Liver (tissue), 9 donors: ENCODE results near the gene GALNT6. TPM values are rescaled to one million over a fixed set of nuclear protein-coding genes. Genes with fewer than 3 reads are reported as not detected.

Source experiments
- DNase-seq: peaks from one replicate; pipeline ENCODE4 v3.0.0-alpha.2; 2017; ENCODE audit warnings: low spot score
- H3K27ac ChIP-seq, 2 donors: one replicate each; pipeline ENCODE4 v1.7.0; 2013; ENCODE audit warnings: inconsistent platforms in 2 of 2, low read length in 2 of 2, control low read depth in 1 of 2, low read depth in 1 of 2, mild to moderate bottlenecking in 1 of 2
- H3K27me3 ChIP-seq, 4 donors: one replicate each; pipeline versions ENCODE4 v1.6.1 to v1.7.0; 2013; ENCODE audit warnings: low read length in 3 of 4, inconsistent platforms in 1 of 4, mild to moderate bottlenecking in 1 of 4, moderate library complexity in 1 of 4; ENCODE audit not compliant: control insufficient read depth in 4 of 4, insufficient read depth in 4 of 4
- H3K36me3 ChIP-seq, 4 donors: one replicate each; pipeline versions ENCODE4 v1.6.1 to v1.7.0; 2013; ENCODE audit warnings: low read length in 3 of 4, mild to moderate bottlenecking in 3 of 4, low read depth in 1 of 4, moderate library complexity in 1 of 4; ENCODE audit not compliant: control insufficient read depth in 4 of 4, insufficient read depth in 3 of 4
- H3K4me1 ChIP-seq, 4 donors: one replicate each; pipeline versions ENCODE4 v1.6.1 to v1.7.0; 2013; ENCODE audit warnings: low read length in 3 of 4, mild to moderate bottlenecking in 3 of 4, moderate library complexity in 1 of 4; ENCODE audit not compliant: control insufficient read depth in 4 of 4, insufficient read depth in 4 of 4
- H3K4me3 ChIP-seq, 3 donors: one replicate each; pipeline versions ENCODE4 v1.6.1 to v1.7.0; 2013; ENCODE audit warnings: low read length in 3 of 3, control low read depth in 1 of 3, low read depth in 1 of 3, mild to moderate bottlenecking in 1 of 3
- H3K9ac ChIP-seq, 2 donors: one replicate each; pipeline ENCODE4 v1.7.0; 2013; ENCODE audit warnings: low read length in 2 of 2, mild to moderate bottlenecking in 2 of 2, moderate library complexity in 2 of 2, control low read depth in 1 of 2, low read depth in 1 of 2
- H3K9me3 ChIP-seq, 4 donors: one replicate each; pipeline versions ENCODE4 v1.6.1 to v1.7.0; 2013; ENCODE audit warnings: low read length in 3 of 4; ENCODE audit not compliant: control insufficient read depth in 4 of 4
- ATF3 ChIP-seq: IDR thresholded peaks from 2 replicates; pipeline ENCODE4 v1.6.1; 2016; ENCODE audit warnings: antibody characterized with exemption
- EGR1 ChIP-seq, 2 donors: IDR thresholded peaks; 2 replicates each; pipeline ENCODE4 v1.6.1; 2016 to 2018; ENCODE audit warnings: antibody characterized with exemption in 2 of 2, low read depth in 2 of 2
- FOXA1 ChIP-seq: IDR thresholded peaks from 2 replicates; pipeline ENCODE4 v1.6.1; 2016; ENCODE audit warnings: antibody characterized with exemption
- FOXA2 ChIP-seq: IDR thresholded peaks from 2 replicates; pipeline ENCODE4 v1.6.1; 2016; ENCODE audit warnings: antibody characterized with exemption
- GABPA ChIP-seq, 2 donors: IDR thresholded peaks in 1 of 2; conservative IDR thresholded peaks in 1 of 2; 2 replicates each; pipeline ENCODE4 v1.6.1; 2016; ENCODE audit warnings: antibody characterized with exemption in 2 of 2, mild to moderate bottlenecking in 1 of 2, moderate library complexity in 1 of 2
- HNF4A ChIP-seq, 2 donors: conservative IDR thresholded peaks; 2 replicates each; pipeline ENCODE4 v1.6.1; 2016; ENCODE audit warnings: antibody characterized with exemption in 2 of 2, mild to moderate bottlenecking in 2 of 2
- HNF4G ChIP-seq: IDR thresholded peaks from 2 replicates; pipeline ENCODE4 v1.6.1; 2016; ENCODE audit warnings: antibody characterized with exemption
- JUND ChIP-seq, 2 donors: IDR thresholded peaks; 2 replicates each; pipeline ENCODE4 v1.6.1; 2016; ENCODE audit warnings: antibody characterized with exemption in 2 of 2
- NR2F2 ChIP-seq: IDR thresholded peaks from 2 replicates; pipeline ENCODE4 v1.6.1; 2016; ENCODE audit warnings: antibody characterized with exemption
- RAD21 ChIP-seq, 2 donors: IDR thresholded peaks; 2 replicates each; pipeline ENCODE4 v1.6.1; 2016; ENCODE audit warnings: antibody characterized with exemption in 2 of 2, mild to moderate bottlenecking in 2 of 2
- REST ChIP-seq: IDR thresholded peaks from 2 replicates; pipeline ENCODE4 v1.6.1; 2016; ENCODE audit warnings: antibody characterized with exemption, mild to moderate bottlenecking
- RXRA ChIP-seq, 2 donors: IDR thresholded peaks; 2 replicates each; pipeline ENCODE4 v1.6.1; 2017 to 2018; ENCODE audit warnings: antibody characterized with exemption in 2 of 2, mild to moderate bottlenecking in 1 of 2
- SP1 ChIP-seq: IDR thresholded peaks from 2 replicates; pipeline ENCODE4 v1.6.1; 2018; ENCODE audit warnings: antibody characterized with exemption, mild to moderate bottlenecking
- TAF1 ChIP-seq: conservative IDR thresholded peaks from 2 replicates; pipeline ENCODE4 v1.6.1; 2016; ENCODE audit warnings: antibody characterized with exemption, mild to moderate bottlenecking
- YY1 ChIP-seq: IDR thresholded peaks from 2 replicates; pipeline ENCODE4 v1.6.1; 2016; ENCODE audit warnings: antibody characterized with exemption, mild to moderate bottlenecking
- ZBTB33 ChIP-seq: IDR thresholded peaks from 2 replicates; pipeline ENCODE4 v1.6.1; 2016; ENCODE audit warnings: antibody characterized with exemption
- WGBS: extraction: QIAGEN DNeasy Blood & Tissue Kit; methylation state at CpG from one replicate; pipeline ENCODE4 v1.1.7; 2013; 5-methylcytosine and 5-hydroxymethylcytosine counted together
- polyA plus RNA-seq, 2 donors: library from polyadenylated mRNA; stranded (reverse) in 1 of 2; unstranded in 1 of 2; fragments of 200-250 nt in 1 of 2; fragments of >200 nt in 1 of 2; fragmentation: Nextera tagmentation in 1 of 2; extraction: Ambion mirVana in 1 of 2; gene quantifications; one replicate each; pipeline versions ENCODE4 v1.2.1 to v1.2.3, GENCODE V29; 2013 to 2015
- total RNA-seq, 2 donors: library from RNA; depleted of rRNA; stranded (reverse); fragments of >200 nt; gene quantifications; one replicate each; pipeline ENCODE4 v1.2.3, GENCODE V29; 2014
- TF ChIP-seq, protein P1 (sequence below): fragments of 150-350 bp; IDR thresholded peaks from 2 replicates; pipeline ENCODE4 v1.5.1; 2017; ENCODE audit warnings: improper control_type of control experiment, low read depth, low read length; ENCODE audit not compliant: missing input control
- TF ChIP-seq, protein P2 (sequence below): IDR thresholded peaks from 2 replicates; pipeline ENCODE4 v1.6.1; 2016; ENCODE audit warnings: antibody characterized with exemption
- donor health status: healthy.
- donor health status: healthy.
- donor health status: healthy.
- donor health status: healthy.
- donor health status: healthy.

The GALNT6 gene
- total and polyA plus RNA-seq, 4 donors, result 0.40 to 24.1 (median 1.2) TPM

DNA sequence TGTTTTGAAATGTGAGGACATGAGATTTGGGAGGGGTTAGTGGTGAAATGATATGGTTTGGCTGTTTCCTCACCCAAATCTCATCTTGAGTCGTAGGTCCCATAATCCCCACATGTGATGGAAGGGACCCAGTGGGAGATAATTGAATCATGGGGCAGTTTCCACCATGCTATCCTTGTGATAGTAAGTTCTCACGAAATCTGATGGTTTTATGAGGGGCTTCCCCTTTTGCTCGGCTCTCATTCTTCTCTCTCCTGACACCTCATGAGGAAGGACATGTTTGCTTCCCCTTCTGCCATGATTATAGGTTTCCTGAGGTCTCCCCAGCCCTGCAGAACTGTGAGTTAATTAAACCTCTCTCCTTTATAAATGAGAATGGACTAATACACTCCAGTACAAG, 18.0 kb downstream of the GALNT6 start:
- H3K4me3 ChIP-seq, result no peak overlapping the region
- WGBS, result 88% methylated on average over 3 of the region's 3 CpGs
- no peaks in the 10 kb centered on the region for H3K36me3 ChIP-seq
- peaks cover 0 to 11% (median 4%) of the 10 kb centered on the region in 4 donors for H3K4me1 ChIP-seq
- H3K27me3 ChIP-seq, result no peaks in the 10 kb centered on the region
- no peak overlapping the region for H3K9ac ChIP-seq
- no peak for TF ChIP-seq HNF4A (conservative IDR thresholded peaks at IDR 0.05)
- TF ChIP-seq FOXA1, result no peak
- no peak for TF ChIP-seq GABPA (IDR thresholded peaks at IDR 0.05 in 1 of 2, conservative IDR thresholded peaks at IDR 0.05 in 1 of 2)
- no peak for TF ChIP-seq RXRA (IDR thresholded peaks at IDR 0.05)
- no peak for TF ChIP-seq FOXA2
- TF ChIP-seq RAD21 (IDR thresholded peaks at IDR 0.05), result no peak
- no peak for TF ChIP-seq ATF3
- TF ChIP-seq REST, result no peak
- TF ChIP-seq NR2F2, result no peak
- TF ChIP-seq, protein P1, sequence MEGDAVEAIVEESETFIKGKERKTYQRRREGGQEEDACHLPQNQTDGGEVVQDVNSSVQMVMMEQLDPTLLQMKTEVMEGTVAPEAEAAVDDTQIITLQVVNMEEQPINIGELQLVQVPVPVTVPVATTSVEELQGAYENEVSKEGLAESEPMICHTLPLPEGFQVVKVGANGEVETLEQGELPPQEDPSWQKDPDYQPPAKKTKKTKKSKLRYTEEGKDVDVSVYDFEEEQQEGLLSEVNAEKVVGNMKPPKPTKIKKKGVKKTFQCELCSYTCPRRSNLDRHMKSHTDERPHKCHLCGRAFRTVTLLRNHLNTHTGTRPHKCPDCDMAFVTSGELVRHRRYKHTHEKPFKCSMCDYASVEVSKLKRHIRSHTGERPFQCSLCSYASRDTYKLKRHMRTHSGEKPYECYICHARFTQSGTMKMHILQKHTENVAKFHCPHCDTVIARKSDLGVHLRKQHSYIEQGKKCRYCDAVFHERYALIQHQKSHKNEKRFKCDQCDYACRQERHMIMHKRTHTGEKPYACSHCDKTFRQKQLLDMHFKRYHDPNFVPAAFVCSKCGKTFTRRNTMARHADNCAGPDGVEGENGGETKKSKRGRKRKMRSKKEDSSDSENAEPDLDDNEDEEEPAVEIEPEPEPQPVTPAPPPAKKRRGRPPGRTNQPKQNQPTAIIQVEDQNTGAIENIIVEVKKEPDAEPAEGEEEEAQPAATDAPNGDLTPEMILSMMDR, result no peak
- no peak for TF ChIP-seq SP1
- TF ChIP-seq JUND (IDR thresholded peaks at IDR 0.05), result no peak
- TF ChIP-seq, protein P2, sequence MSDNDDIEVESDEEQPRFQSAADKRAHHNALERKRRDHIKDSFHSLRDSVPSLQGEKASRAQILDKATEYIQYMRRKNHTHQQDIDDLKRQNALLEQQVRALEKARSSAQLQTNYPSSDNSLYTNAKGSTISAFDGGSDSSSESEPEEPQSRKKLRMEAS, result no peak
- TF ChIP-seq ZBTB33, result no peak
- TF ChIP-seq EGR1 (IDR thresholded peaks at IDR 0.05; ENCODE audit: low read depth in 2 of 2), result no peak
- TF ChIP-seq TAF1, result no peak
- no peak for TF ChIP-seq YY1
- no peak for TF ChIP-seq HNF4G
- no peak overlapping the region for H3K27ac ChIP-seq
- no peaks in the 10 kb centered on the region for H3K9me3 ChIP-seq
- no peak for DNase-seq
